Effector CD4-positive, alpha-beta T cell (primary cell): ENCODE results near the gene NUBP2.

Experiments used
- DNase-seq: peaks from one replicate; pipeline ENCODE4 v3.0.0-alpha.2; 2020

The NUBP2 gene

DNA sequence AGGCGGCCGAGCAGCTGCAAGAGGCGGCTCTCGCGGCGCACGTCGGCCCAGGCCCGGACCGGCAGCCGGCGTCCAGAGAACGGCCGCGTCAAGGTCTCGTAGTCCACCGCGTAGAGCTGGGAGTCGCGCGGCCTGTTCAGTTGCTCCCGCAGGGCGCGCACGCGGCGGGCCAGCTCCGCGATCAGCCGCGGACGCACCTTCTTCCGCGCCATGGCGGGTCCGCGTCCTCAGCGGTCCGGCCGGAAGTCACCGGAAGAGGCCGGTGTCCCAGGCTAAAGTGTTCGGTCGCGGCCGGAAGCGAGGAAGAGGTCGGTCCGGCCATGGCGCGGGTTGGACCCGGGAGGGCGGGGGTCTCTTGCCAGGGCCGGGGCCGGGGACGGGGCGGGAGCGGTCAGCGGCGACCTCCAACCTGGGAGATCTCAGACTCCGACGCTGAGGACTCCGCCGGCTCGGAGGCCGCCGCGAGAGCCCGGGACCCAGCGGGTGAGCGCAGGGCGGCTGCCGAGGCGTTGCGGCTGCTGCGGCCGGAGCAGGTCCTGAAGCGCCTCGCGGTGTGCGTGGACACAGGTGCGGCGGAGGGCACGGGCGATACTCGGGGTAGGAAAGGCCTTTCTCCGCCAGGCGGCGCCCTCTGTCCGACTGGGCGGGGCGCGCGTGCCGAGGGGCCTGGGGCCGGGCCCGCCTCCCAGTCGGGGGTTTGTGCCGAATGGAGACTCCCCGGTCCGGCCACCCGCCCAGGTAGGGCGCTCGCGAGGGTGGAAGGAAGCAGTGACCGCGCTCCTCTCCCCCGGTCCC is 9.7 kb upstream of the NUBP2 start, which contains the start of gene MRPS34:
MRPS34 (minus strand) TSS at position 227 of the 795 bp plus-strand sequence; CDS start at position 212, 15 bp downstream.
- DNase-seq, result peak; percentile 71

DNA sequence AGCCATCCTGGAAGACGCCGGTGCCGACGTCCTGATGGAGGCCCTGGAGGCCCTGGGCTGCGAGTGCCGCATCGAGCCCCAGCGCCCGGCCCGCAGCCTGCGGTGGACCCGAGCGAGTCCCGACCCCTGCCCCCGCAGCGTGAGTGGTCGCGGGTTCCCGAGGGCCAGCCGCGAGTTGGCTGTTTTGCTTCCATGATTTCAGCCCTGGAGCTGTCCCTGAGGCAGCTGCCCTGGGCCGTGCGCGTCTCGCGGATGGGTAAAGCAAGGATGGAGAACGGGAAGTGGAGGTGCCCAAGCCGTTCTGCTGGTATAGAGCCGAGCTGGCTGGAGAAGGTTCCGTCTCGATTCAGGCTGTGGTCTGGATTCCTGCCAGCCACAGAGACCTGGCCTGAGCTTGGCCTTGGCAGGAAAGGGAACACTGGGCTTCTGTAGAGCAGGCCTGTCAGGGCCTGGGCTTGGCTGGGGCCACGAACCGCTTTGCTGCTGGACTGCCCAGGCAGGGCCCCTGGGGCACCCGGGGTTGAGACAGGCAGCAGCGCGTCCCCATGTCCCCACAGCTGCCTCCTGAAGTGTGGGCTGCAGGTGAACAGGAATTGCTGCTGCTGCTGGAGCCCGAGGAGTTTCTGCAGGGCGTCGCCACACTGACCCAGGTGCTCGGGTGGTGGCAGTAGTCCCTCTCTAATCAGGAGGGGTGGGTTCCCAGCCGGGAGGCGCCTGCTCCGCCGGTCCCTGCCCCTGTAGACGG is 8.9 kb upstream of the NUBP2 start:
- peak; percentile 15 for DNase-seq

DNA sequence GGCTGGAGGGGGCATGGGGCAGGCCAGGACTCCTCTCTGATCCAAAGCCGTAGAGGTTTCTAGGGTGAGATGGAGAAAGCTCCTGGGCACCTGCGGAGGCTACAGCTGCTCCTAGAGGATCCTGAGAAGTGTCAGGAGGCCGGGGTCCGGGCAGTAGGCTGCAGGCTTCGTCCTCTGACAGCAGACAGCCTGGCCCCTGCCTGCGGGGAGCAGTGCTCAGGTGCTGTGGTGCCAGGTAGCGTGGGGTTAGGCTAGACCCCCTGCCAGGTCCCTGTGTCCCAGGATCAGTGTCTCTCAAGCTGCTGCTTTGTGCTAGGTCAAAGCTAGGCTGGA is 8.3 kb upstream of the NUBP2 start:
- DNase-seq, result no peak

DNA sequence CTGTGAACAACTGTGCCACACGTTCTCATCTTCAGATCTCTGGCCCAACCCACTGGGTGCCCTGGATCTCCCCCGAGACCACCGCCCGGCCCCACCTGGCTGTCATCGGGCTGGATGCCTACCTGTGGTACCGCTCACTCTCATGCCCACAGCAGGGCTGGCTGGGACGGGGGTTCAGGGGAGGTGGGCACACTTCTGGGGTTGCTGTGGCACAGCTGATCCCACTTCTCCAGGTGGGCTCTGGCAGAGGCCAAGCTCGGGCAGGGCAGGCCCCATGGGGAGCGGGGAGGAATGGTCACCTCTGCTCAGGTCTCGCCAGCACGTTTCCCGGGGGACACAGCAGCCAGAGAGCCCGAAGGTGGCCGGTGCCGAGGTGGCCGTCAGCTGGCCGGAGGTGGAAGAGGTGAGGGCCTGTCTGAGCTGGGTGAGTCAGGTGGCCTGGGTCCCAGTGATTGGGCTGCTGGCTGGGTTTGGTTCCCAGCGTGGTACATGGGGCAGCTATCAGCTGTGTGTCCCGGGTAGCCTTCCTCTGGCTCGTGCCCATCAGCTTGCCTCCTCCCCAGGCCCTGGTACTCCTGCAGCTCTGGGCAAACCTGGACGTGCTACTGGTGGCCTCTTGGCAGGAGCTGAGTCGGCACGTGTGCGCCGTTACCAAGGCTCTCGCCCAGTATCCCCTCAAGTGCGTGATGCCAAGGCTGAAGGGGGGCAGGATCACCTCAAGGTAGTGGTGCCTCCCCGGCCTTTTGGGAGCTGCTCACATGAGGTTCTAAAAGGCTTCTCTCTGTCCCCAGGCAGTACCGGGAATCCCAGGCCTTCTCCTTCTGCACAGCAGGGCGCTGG is 7.5 kb upstream of the NUBP2 start:
- no peak for DNase-seq

DNA sequence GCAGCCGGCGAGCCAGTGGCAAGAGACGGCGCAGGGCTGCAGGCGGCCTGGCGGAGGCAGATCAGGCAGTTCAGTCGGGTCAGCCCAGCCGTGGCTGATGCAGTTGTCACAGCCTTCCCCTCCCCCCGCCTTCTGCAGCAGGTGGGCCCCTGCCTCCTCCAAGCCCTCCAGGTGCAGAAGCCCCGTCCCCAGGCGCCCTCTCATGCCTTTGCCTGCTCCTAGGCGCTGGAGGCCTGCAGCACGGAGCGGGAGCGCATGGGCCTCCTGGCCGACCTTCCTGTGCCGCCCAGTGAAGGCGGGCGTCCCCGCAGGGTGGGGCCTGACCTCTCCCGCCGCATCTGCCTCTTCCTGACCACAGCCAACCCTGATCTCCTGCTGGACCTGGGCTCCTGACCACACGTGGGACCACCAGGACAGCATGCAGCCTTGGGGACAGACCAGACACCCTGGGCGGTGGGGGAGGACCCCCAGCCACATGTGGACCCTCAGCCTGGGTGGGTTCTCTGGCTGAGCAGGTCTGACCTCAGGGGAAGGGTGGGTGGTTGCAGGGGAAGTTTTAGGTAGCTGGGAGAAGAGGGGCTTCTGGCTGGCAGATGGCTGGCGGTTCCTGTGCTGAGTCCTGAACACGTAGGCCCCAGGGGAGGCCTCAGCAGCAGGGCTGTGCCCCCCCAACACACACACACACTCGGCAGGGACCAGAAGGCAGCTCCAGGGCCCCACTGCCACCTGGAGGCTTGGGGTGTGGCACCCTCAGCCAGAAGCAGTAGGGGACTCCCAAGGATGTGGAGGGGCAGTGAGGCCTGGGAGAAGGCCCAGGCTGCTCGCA is 6.7 kb upstream of the NUBP2 start:
- no peak for DNase-seq

DNA sequence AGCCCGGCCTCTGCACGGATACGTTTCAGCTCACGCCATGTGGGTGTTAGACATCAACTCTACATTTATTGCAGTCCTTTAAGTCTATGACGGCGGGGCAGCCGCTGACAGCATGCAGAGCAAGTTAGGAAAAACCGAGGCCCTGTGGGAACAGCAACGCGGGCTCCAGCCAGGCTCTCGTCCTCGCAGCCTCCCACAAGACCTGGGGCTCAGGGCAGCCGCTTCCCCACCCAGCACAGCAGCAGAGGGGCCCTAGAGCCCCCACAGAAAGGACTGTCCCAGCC is 6.1 kb upstream of the NUBP2 start:
- no peak for DNase-seq

DNA sequence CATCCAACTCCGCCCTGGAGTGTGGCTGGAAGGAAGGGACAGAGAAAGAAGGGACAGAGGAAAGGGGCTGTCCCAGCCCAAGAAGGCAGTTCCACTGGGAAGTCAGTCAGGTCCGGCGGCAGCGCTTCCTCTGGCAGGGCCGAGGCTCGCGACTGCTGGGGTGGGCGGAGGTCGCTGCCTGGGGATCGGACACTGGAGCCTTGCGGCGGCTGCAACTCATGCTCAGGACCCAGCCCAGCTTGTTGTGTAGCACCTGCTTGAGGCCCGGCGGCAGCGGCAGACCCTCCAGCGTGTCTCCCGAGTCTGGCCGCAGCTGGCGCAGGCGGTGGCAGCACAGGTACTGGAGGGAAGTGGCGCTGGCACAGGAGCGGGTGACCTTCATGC is 5.8 kb upstream of the NUBP2 start:
- no peak for DNase-seq

DNA sequence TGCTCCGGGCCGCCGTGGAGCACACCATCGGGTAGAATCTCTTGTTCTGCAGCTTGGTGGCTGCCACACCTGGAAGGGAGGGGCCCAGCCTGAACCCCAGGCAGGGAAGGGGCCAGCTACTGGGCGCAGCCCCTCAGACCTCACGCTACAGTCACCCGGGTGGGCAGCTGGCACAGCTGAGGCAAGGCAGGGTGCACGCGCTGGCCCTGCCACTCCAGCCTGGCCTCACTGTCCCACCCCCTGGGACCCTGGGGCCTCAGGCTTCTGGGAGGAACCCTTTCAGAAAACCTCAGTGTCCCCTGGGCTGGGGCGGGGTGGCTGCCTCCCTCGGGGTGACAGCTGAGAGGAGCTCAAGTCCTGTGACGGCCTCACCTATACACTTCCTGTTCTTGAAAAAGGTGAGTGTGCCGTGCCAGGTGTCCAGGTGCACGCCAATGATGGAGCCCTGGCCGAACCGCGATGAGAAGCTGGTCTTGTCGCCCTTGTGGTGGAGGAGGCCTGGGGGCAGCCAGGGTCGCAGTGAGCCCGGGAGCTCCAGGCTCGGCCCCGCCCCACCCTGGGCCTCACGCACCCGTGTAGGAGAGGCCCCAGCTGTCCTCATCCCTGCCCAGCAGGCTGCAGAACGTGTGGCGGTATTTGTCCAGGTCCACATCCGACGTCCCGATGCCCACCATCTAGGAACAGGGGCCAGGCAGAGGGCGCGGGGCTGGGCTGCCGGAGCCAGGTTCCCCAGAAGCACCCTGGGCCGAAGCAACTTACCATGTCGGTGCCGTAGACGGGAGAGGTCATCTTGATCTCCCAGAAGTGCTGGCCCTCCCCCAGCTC is 5.2 kb upstream of the NUBP2 start:
- no peak for DNase-seq

DNA sequence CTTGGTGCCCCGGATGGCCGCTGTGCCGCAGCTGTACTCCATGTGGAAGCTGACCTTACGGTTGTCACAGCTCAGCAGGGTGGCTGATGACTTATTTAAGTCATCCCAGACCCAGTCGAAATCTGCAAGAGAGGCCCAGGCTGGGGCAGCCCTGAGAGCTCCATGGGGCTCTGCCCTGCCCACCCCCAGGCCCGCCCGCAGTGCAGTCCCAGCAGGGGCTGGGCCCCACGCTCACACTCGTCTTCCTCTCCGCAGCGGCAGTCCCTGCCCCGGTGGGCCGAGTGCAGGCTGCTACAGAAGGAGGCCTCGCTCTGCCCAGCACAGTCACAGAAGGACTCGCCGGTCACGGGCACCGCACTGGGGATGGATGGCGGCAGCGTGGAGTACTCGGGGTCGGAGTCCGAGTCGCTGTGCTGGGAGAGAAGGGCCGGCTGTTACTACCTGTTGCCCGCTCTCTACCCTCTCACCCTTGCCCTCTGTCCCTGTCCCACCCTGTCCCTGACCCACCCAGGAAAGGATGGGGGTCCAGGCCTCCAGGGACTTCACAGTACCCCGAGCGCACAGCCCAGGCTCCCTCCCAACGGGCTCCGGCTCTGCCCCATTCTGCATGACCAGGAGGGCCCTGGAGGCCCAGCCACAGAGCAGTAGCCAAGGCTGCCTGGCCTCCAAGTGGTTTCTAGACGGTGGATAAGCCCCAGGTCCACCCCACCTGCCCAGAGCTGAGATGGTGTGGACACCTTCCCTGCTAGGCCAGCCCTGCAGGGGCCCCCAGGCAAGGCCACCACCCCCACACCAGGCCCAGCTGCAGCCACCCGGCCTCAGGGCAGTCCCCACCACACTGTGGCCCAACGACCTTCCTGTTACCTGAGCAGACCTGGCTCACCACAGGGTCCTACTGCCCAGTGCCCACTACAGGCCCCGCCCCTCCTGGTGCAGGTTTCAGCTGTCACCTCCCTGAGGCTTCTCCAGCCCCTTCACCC is 4.3 kb upstream of the NUBP2 start:
- DNase-seq, result no peak

DNA sequence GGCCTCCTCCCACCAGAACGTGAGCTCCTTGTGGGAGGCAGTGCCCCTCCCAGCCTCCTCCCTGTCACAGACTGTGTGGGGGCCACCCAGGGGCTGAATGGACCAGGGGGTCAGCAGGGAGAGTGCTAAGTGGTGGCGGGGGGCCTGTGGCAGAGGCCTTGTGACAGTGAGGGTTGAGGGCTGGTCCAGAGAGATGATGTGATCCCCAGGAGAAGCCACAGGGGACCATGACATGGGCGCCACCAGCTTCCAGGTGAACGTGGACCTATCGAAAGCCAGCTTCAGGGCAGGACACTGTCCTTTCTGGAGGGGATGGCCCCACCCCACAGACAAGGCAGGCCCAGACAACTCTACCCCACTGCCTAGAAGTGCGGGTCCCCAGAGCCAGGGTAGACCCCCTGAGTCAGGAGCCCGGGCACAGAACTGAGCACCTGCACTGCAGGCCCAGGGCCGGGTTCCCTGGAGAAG is 3.5 kb upstream of the NUBP2 start:
- DNase-seq, result no peak

DNA sequence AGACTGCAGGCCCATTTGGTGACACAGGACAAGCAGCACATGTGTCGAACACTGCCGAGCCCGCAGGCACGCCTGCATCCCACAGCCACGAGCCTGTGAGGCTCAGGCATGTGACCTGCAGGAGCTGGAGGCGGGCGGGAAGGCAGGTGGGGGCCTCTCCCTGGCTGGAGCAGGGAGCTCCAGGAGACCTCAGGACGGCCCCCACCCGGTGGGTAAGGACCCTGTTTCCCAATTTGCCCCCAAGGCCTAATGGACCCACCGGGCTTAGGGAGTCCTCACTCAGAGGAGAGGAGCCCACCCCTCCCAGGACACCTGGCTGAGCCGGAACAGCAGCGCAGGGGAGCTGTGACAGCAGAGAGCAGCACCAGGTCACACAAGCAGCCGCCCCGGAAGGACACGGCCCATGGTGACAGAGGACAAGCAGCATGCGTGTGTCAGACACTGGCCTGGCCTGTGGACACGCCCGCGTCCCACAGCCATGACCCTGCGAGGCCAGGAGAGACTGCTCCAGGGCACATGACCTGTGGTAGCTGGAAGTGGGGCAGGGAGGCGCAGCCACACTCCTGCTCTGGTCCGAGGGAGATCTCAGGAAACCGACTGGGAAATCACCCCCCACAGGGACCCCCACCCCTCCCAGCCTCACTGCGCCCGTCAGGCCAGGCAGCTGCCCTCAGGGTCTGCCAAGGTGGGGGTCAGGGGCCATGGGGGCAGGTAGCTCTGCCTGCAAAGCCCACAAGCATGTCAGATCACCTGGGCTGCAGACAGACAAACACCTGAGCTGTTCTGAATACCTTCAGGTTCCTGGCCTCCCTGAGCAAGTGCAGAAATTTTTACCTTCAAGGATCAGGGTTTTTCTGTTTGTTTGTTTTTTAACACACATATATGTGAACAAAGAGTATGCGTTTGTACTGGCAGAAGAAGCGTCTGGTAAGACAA is 2.8 kb upstream of the NUBP2 start:
- DNase-seq, result no peak

DNA sequence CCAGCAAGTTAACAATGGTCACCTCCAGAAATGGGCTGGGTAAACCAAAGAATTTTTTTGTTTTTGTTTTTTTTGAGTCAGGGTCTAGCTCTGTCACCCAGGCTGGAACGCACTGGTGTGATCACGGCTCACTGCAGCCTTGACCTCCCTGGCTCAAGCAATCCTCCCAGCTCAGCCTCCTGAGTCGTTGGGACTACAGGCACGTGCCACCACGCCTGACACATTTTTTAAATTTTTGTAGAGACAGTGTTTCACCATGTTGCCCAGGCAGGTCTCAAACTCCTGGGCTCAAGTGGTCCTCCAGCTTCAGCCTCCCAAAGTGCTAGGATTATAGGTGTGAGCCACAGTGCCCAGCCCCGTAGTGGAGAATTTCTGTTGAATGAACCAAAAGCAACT is 2.1 kb upstream of the NUBP2 start:
- DNase-seq, result no peak

DNA sequence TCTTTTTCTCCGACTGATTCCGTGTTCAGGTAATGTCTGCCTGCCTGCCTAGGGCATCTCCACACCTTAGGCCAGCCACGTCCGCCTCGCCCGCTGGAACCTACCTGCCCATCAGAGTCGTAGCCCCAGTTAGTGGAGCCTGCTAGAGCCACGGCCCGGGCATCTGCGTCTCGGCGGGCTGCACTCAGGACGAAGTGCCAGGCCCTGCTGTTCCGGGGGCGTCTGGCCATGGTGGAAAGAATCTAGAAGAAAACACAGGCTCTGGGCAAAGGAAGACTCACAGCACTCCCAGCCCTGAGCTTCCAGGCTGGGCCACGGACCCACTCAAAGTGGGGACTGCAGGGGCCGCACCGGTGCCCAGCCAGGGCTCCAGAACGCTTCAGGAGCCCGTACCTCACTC is 1.5 kb upstream of the NUBP2 start:
- DNase-seq, result no peak

DNA sequence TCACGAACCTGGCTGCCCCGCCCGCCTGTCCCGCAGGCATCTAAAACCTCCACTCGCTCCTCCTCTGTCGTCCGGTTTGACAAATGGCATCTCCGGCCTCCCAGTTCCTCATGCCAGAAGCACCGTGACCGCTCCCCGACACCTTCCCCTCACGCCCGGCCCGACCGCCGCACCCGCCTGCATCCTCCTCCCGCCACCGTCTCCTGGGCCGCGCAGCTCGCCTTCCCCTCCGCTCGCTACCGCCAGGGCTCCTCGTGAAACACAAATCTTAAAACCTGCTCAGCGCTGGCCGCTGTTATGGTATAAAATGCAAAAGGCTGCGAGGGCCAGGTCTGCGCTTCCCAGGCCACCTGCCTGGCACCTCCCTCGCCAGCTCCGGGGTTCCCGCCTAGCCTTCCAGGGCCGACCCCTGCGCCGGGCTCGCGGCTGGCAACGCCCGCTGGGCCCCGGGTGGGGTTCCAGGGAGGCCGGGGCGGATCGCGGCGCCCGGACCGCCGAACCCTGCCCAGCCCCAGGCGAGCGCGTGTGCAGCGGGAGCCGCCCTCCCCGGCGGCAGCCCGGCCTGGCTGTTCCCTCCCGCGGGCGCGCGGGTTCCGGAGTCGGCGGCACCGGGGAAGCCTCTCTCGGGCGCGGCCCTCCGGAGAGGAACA is 877 bp upstream of the NUBP2 start:
- DNase-seq, result peak; percentile 30

DNA sequence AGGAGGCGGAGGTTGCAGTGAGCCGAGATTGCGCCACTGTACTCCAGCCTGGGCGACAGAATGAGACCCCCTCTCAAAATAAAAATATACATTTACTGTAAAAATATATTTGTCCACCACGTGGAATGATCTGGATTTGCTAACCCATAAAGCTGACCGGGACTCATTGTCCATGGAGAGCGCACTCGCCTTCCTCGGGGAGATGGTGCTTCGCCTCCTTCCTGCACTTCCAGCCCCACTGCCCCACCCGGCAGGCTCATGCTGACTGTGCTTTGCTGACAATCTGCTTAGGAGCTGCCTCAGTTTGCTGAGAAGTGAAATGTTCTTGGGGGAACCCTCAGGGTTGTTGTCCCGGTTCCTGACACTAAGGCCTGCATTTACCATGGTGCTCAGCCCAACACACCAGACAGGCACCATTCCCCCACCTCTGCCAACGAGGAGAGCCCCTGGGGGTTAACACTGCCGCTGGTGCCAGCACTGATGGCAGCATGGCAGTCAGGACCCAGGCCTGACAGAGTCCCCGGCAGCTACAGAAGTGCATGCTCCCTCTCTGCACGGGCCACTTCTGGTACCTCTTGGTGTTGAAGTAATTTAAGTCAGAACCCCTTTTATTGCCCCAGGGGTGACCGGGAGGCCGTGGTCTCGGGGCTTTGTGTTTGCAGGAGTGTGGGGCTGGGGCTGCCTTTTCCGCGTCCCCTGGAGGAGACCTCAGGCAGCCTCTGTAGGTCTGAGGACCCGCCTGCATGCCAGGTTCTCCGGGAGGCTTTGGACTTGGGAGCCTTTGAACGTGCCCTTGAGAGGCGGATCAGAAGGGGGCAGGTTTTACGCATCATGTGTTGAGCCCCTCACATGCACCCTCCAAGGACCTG is 2.5 kb downstream of the NUBP2 start:
- DNase-seq, result no peak

DNA sequence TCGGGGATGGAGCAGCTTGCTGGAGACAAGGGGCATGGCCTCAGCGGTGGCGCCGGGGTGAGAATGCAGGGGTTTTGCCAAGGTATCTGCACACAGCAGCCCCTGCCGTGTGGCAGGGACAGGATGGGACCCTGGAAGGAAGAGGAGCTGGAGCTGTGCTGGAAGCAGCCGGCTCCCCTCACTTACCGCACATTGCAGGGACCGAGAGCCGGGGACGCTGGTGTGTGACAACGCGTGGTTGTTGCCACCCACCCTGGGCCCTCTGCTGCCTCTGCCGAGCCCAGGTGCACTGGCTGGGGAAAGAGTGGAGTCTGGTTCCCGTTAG is 3.0 kb downstream of the NUBP2 start:
- no peak for DNase-seq

DNA sequence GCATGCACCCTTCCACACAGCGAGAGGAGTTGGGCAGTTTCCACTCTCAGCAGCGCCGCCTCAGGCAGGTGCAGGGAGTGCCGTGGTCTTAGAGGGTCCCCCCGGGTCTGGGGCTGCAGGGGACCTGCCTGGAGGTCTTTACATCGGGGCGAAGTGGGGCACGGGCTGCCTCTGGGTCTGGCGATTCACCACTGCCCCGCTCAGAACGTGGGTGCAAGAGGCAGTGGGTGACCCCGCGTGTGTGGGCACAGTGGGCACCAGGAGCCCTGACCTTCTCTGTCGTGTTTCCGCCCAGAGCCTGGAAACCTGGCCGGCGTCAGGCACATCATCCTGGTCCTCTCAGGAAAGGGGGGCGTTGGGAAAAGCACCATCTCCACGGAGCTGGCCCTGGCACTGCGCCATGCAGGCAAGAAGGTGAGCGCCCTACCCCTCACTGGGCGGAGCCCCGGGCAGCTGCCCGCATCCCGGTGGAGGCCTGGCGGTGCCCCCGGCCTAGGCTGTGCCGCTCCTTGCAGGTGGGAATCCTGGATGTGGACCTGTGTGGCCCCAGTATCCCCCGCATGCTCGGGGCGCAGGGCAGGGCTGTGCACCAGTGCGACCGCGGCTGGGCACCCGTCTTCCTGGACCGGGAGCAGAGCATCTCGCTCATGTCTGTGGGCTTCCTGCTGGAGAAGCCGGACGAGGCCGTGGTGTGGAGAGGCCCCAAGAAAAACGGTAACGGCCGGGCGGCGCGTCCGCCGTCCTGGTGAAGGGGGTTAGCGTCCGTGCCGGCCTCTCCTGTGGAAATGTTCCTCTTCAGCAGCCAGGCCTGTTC is 3.7 kb downstream of the NUBP2 start:
- DNase-seq, result no peak
